Superior temporal gyrus (tissue), 1 donor: ENCODE results near the gene SGSM2.
"Not testable (repeated sequence)": the region's sequence is repeated elsewhere in the genome, so short reads cannot be mapped to it uniquely, and the experiment has no call there.

ENCODE experiments used
- DNase-seq: peaks from one replicate; pipeline ENCODE4 v3.0.0-alpha.2; 2016; ENCODE audit errors: extremely low spot score

The SGSM2 gene, protein sequence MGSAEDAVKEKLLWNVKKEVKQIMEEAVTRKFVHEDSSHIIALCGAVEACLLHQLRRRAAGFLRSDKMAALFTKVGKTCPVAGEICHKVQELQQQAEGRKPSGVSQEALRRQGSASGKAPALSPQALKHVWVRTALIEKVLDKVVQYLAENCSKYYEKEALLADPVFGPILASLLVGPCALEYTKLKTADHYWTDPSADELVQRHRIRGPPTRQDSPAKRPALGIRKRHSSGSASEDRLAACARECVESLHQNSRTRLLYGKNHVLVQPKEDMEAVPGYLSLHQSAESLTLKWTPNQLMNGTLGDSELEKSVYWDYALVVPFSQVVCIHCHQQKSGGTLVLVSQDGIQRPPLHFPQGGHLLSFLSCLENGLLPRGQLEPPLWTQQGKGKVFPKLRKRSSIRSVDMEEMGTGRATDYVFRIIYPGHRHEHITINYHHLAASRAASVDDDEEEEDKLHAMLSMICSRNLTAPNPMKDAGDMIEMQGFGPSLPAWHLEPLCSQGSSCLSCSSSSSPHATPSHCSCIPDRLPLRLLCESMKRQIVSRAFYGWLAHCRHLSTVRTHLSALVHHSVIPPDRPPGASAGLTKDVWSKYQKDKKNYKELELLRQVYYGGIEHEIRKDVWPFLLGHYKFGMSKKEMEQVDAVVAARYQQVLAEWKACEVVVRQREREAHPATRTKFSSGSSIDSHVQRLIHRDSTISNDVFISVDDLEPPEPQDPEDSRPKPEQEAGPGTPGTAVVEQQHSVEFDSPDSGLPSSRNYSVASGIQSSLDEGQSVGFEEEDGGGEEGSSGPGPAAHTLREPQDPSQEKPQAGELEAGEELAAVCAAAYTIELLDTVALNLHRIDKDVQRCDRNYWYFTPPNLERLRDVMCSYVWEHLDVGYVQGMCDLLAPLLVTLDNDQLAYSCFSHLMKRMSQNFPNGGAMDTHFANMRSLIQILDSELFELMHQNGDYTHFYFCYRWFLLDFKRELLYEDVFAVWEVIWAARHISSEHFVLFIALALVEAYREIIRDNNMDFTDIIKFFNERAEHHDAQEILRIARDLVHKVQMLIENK

DNA sequence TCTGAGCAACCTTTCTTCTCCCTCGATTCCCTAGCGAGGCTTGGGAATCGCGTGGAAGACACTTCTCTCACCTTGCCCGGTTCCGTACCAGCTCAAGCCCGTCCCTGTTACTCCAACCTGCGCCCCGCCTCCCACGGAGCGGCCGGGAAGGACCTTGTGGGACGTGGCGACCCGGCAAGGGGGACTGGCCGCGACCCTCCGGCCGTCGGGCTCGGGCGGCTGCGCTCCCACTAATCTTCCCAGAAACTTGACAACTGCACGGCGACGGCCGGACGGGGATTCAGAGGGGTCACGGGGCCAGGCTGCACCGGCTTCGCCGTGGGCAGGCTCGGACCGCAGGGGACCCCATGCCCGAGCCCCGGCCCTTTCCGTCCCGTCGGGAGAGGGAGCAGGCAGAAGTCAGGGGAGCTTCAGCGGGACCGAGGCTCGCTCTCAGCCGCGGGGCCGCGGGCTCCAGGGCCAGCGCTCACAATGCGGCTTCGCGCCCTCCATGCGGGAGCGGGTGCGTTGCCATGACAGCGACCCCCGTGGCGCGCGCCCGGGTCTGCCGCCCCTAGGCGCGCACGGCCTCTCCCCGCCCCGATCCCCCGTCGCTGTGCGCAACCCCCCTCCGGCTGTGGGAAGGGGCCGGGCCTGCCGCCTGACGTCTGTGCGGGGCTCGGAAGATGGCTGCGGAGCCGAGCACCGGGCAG, at the start of gene SGSM2:
Gene SGSM2 (plus strand): TSS at position 650 of the 692 bp plus-strand sequence. CDS start 188 bp downstream, outside the sequence.
- no peak for DNase-seq

DNA sequence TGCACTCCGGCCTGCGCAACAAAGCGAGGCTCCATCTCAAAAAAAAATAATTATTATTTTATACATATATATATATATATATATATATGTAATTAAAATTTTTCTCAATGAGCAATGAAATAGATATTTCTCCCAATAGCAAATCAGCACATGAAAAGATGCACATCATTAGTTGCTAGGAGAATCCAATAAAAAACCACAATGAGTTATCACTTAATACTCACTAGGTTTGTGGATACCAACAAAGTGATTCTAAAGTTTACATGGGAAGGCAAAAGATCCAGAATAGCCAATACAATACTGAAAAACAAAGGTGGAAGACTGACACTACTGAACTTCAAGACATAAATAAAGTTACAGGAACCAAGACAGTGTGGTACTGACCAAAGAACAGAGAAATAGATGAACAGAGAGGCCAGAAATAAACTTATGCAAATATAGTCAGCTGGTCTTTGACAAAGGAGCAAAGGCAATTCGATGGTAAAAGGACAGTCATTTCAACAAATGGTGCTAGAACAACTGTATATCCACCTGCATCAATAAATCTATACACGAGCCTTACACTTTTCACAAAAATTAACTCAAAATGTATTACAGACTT, 47.3 kb upstream of the SGSM2 start:
- DNase-seq: no peak

DNA sequence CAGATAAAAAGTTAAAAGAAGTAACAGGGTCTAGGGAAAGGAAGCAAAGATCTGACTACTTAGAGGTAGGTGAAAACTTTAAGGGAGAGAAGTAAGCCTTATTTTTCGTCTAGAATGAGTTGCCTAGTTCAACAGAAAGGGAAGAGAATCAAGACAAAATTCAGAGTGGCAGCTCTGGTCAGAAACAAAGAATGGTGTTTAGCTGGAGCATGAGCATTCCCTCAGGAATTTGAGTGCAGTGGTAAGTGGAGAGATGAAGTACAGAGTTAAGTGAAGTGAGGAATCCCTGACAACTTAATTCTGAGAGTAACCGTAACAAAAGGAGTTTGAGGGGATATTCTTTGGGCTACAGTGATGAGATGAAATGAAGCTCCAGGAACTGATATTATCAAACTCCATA, 45.2 kb upstream of the SGSM2 start:
- no peak for DNase-seq

DNA sequence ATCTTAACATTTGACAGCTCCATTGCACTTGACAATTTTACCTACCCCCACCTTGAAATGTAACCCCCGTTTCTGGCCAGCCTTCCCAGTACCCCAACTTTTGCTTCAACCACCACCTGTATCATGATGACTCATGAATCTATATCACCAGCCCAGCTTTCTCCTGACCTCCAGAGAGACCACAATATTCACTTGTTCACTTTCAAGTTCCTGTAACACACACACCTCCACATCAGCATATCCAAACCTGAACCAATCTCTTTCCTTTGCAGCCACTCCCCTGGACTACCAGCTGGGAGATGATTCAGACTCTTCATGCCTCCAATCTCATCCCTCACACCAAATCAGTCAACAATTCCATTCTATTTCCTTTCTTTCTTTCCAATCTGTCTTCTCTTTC, 41.7 kb upstream of the SGSM2 start:
- no peak for DNase-seq

DNA sequence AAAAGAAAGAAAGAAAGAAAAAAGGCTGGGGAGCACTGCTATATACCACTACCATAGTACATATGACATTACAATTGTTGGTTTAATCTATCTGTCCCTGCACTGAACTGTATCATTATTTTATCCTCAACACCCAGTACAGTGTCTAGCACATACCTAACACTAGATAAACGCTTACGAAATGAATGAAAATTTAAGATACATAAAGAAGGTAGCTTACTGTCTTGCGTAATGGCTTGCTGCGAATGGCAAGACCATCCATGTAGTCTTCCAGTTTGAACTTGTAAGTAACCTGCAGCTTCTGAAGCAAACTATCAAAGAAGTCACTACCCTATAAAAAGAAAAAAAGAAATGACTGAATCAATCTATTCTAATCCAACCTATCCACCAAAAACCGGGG, 40.3 kb upstream of the SGSM2 start:
- no peak for DNase-seq

DNA sequence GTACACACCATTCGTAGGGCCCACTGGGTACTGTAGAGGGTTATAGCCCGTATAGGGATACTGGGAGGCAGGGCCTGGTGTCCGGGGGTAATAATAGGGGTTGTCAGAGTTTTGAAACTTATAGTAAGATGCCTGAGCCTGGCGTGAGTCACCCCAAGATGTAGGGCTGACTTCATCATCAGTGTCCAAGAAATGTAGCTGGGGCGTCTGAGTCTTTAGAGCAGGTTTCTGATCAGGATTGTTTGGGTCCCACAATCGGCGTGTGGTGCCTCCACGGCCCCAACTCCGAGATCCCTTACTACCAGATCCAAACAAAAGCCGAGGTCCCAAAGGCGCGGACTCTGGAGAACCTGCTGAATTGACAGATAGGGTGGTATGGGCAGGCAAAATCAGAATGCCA, 38.2 kb upstream of the SGSM2 start:
- no peak for DNase-seq

DNA sequence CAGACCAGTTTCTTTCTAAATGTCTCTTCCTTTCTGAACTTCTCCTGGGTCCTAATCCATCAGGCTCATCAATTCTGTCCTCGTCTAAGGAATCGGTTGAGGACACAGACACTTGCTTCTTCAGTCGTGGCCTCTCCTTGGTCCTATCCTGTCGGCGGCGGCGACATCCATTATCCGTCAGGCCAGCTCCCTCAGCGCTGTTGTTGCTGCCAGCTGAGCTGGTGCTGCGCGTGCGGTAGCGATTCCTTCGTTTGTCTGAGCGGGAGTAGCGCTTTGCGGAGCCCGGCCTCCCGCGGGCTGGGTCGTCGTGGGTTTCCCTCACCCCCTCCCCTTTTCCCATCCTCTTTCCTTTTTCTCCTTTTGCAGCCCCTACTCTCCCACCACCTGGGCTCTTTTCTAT, 37.5 kb upstream of the SGSM2 start:
- DNase-seq: no peak

DNA sequence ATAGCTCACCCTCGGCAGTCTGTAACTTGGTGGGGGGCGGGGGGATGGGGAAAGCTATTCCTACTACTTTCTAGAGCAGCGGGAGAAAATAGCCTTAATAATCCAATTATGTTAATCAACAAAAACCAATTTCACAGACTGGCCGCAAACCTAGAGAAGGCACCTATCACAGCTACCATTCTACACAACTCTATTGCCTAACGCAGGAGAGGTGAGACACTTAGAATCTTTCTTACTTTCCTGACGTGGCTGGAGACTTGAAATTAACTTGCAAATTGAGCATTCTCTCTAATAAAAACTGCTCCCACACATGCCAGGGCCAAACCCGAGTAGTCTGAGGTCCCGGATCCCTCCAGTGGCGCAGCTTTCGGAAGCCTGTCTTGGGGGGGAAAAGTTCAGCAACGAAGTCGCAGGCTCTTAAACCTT, 34.5 kb upstream of the SGSM2 start:
- no peak for DNase-seq

DNA sequence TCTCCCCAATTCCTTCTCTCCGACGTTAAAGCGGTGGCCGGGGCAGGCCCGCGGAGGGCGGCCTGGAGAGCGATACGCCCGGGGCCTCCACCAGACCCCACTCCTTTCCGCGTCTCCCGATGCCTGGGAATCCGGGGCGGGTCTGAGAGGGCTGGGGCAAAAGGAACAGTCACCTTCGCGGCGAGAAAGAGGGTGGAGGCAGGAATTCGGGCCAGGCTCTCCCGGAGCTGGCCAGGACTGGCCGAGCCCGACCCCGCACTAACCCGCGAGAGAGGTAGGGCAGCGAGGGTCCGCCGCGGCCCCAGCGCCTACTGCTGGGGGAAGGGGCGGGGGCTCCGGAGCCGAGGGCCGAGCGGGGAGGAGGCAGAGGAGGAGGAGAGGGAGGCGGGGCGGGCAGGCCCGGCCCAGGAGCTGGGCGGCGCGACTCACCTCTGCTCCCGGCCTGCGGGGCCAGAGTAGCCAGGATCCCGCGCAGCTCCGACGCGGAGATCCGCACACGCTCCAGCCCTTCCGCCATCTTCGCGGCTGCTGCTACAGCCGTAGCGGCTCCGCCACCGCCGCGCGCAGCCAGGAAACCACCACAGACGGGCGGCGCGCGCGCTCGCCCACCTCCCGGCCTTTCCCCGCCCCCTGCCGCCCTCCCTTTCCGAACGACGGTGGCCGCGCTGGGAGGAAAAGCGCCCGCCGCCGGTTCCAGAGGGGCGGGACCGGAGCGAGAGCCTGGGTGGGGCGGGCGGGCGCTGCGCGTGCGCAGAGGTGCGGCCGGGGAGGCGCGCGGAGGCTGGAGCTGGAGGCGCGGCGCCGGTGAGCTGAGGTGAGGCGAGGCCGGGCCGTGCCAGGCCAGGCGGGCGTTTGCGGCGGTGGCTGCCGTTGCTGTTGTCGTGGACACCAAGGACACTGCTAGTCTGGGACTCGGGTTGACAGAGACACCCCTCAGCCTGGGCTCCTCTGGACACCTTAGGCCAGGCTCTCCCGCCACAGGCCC, 33.8 kb upstream of the SGSM2 start, which contains the start of the genes SMG6 and SRR:
Gene SMG6 (minus strand): TSS at position 582 of the 985 bp plus-strand sequence. CDS start 65 bp downstream, at position 517.
Gene SRR (plus strand): TSS at position 747 of the 985 bp plus-strand sequence. CDS start 11,611 bp downstream, outside the sequence.
- peak; percentile 82 for DNase-seq

DNA sequence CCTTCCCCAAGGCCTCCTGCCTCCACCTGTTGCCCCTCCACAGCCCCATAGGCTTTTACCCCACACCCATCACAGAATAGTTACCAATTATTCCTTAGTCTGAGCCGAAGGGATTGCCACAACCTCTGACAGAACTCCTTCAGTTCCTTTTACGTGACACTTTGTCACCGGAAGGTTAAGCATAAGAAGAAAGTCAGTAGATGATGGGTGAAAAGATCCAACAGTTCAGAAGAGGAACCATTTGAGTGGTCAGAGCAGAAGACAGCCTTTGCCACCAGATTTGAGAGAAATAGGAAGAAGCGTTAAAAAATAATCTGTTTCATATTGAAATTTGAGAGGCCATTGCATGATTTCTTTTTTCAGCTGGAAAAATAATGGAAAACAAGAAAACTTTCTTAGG, 32.4 kb upstream of the SGSM2 start:
- no peak for DNase-seq

DNA sequence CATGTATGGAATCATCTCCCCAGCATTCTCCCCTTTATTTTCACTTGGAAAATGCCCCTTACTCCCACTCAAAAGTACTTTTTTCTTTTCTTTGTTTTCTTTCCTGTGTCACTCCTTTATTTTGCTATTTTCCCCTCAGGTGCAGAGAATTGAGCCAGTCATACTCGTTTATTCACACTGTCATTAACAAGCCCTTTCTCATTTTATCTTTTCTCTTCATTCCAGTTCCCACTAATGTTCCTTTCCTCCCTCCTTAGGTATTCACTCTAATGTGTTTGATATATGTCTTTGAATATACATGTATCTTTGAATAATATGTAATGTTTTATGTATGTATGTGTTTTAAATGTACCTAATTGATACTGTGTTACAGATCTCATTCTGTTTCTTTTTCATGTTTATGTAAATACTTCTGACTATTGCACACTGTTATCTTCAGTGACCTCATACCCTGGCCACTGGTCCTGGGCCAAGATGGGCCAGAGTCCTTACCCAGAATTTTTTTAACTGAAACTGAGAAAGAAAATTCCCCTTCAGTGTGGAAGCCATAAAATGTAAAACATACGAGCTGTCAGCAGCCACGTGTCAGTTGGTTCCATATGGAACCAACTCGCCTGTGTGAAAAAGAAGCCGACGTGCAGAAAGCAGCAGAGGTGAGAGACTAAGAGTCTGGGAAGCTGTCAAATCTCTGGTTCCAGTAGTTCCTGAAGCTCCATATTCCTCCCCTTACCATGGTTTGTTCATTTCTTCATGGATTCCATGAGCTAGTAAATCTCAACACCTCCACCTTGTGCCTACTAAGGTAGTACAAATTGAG, 27.8 kb upstream of the SGSM2 start:
- DNase-seq: no peak

DNA sequence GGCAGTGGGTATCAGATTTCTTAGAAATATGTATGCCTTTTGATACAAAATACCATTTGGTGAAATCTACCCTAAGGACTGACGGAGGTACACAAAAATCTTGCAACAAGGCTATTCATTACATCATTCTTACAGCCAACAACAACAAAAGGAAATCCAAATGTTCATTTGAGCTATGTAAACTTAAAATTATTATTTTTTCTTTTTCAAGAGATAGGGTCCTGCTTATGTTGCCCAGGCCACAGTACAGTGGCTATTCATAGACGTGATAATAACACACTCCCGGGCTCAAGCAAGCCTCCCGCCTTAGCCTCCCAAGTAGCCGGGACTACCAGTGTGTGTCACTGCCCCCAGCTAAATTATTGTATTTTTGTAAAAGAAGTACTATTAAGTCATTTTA, 24.6 kb upstream of the SGSM2 start:
- DNase-seq: no peak

DNA sequence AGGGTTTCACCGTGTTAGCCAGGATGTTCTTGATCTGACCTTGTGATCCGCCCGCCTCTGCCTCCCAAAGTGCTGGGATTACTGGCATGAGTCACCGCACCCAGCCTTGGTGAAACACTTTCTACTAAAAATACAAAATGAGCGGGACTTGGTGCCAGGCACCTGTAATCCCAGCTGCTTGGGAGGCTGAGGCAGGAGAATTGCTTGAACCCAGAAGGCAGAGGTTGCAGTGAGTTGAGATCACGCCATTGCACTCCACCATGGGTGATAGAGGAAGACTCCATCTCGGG, 20.4 kb upstream of the SGSM2 start:
- not testable (repeated sequence) for DNase-seq

DNA sequence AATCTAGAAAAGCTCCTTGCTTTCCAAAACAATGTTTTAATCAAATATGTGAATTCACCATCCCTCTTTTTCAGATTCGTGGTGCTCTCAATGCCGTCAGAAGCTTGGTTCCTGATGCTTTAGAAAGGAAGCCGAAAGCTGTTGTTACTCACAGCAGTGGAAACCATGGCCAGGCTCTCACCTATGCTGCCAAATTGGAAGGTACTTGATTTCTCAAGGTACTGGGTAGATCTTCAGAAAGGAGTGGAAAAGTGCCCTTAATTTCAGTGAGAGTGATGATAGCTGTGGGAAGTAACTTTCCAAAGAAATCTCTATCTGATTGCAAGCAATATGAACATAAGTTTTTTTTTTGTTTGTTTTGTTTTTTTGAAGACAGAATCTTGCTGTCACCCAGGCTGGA, 19.5 kb upstream of the SGSM2 start:
- no peak for DNase-seq

DNA sequence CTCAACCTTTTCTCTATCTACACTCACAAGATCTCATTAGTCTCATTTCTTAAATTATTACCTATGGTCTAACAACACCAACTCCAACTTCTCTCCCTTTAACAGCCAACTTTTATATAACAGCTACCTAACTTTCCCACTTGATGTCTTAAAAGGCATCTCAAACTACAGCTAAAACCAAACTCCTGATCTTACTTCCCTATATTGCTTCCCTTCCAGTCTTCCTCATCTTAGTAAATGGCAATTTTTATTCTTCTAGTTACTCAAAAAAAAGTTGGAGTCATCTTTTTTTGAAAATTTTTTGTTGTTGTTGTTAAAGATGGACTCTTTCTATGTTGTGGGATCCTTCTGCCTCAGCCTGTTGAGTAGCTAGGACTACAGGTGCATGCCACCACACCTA, 18.2 kb upstream of the SGSM2 start:
- no peak for DNase-seq

DNA sequence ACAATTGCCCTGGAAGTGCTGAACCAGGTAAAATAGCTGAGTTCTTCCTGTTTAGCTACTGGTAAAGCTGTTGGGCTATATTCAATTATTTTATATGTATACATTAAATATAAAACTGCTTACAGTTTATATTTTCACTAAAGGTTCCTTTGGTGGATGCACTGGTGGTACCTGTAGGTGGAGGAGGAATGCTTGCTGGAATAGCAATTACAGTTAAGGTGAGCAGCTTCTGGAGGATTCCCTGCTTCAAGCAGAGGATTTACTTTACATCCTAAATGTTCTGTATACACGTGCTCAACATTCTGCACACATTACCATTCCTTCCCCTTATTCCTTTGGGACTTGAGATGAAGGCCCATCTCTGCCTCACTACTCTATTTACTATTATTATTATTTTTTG, 15.9 kb upstream of the SGSM2 start:
- no peak for DNase-seq

DNA sequence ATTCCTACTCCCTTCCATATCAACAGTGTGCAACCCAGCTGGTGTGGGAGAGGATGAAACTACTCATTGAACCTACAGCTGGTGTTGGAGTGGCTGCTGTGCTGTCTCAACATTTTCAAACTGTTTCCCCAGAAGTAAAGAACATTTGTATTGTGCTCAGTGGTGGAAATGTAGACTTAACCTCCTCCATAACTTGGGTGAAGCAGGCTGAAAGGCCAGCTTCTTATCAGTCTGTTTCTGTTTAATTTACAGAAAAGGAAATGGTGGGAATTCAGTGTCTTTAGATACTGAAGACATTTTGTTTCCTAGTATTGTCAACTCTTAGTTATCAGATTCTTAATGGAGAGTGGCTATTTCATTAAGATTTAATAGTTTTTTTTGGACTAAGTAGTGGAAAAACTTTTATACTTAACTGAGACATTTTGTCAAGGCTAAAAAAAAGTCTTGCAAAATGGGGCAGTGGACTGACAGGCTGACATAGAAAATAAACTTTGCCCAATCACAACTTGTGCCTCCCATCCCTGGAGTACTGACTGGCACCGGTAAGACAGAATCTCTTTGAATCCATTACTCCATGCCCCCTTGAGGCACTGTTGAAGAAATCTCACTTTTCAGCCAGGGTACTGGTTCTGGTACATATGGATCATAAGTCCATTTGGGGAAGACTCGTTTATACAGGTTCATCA, 13.5 kb upstream of the SGSM2 start:
- no peak for DNase-seq

DNA sequence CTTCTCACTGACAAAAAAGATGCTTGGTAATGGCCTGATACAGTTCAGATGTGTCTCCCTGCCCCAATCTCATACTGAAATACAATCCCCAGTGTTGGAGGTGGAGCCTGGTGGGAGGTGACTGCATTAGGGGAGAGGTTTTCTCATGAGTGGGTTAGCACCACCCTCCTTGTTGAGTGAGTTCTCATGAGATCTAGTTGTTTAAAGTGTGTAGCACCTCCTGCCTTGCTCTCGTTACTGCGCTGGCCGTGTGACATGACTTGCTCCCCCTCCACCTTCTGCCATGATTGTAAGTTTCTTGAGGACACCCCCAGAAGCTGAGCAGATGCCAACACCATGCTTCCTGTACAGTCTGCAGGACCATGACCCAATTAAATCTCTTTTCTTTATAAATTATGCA, 6.0 kb upstream of the SGSM2 start:
- DNase-seq: no peak

DNA sequence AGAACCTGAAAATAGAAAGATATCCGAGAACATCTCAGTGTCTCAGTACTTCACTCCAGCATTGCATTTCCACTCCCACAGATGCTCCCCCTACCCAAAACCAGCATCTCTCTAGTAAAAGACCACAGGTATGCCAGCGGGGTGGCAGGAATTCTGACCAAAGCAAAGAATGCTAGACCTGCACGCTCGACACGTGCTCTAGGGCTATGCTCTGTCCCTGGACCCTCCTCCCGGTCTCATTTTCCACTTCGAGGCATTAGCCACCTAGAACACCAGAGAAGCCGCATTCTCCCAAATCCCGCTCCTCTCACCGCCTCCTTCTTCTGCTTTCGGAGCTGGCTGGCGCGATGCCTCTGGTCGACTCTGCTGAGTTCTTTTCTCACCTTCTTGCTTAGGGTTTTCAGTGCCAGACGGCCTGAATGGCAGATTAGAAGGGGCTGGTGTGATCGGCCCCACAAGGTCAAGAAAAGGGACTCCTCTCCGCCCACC, 1.5 kb upstream of the SGSM2 start:
- DNase-seq: no peak
